Adrenal gland (tissue), 5 donors: ENCODE measurements around the gene LTC4S.

Experiments
- CTCF ChIP-seq, 6 experiments: fragments of 450-650 bp in 4 of 6; fragments of 200-600 bp in 2 of 6; sonication (generic) in 1 of 6; IDR thresholded peaks; 1 replicate in 5 of 6; 2 replicates in 1 of 6; pipeline versions ENCODE4 v1.5.1 to v1.8.0; 2016 to 2021; ENCODE audit warnings: antibody characterized with exemption in 6 of 6, mild to moderate bottlenecking in 2 of 6, moderate library complexity in 1 of 6
- POLR2A ChIP-seq, 2 donors: fragments of 450-650 bp; IDR thresholded peaks; one replicate each; pipeline ENCODE4 v1.6.1; 2017; ENCODE audit warnings: antibody characterized with exemption in 2 of 2, mild to moderate bottlenecking in 2 of 2, moderate library complexity in 1 of 2
- donor health status: DM: no; HTN: no; CAD: no.

- TF ChIP-seq POLR2A (IDR thresholded peaks at IDR 0.05) (no peak), CTCF (IDR thresholded peaks at IDR 0.05) (no peak)
Observed at GRCh38 chr5:179823937-179824744, 30.4 kb downstream of the LTC4S start.
